A549 (cell line): Measurements from ENCODE around the gene CCR2. TPM values are rescaled to one million over a fixed set of nuclear protein-coding genes. Genes with fewer than 3 reads are reported as not detected.

Experiments
- ATAC-seq, 2 experiments: fragments of 200-7000 bp in 1 of 2; fragments of >200 bp in 1 of 2; cut with Nextera tagmentation in 1 of 2; cut with Tn5 transposase in 1 of 2; 3 replicates each; pipeline versions ENCODE4 v1.8.0 to v1.9.1; 2018 to 2020; ENCODE audit warnings: mild to moderate bottlenecking in 1 of 2, moderate library complexity in 1 of 2
- CTCF ChIA-PET: fragments of 300-600 bp; sonication (Branson Sonifier 250); formaldehyde crosslinking; extraction: SDS; loops from one replicate; lab custom pipeline; 2021; ENCODE audit warnings: antibody characterized with exemption, inconsistent platforms; lab: Yijun Ruan, JAX
- POLR2A ChIA-PET: fragments of 350-600 bp; formaldehyde crosslinking; extraction: SDS; loops from one replicate; lab custom pipeline; 2021; ENCODE audit warnings: antibody characterized with exemption, inconsistent platforms; lab: Yijun Ruan, JAX
- DNase-seq, 2 experiments: peaks; one replicate each; pipeline versions ENCODE4 v3.0.0 to v3.0.0-alpha.2; 2011 to 2016; ENCODE audit warnings: low read depth in 1 of 2, low spot score in 1 of 2
- FAIRE-seq: peaks from 2 replicates; lab custom pipeline; 2011; peaks lifted over from hg19 to GRCh38; lab: Jason Lieb, UNC
- H3K27ac ChIP-seq, 2 experiments: fragments of >200 bp; sonication (Bioruptor Twin); formaldehyde crosslinking; 3 replicates each; pipeline ENCODE4 v1.5.1; 2016 to 2017
- H3K4me1 ChIP-seq: fragments of >200 bp; sonication (Bioruptor Twin); formaldehyde crosslinking; 3 replicates; pipeline ENCODE4 v1.6.1; 2016
- H3K4me2 ChIP-seq: fragments of >200 bp; sonication (Bioruptor Twin); formaldehyde crosslinking; 3 replicates; pipeline ENCODE4 v1.6.1; 2016
- H3K4me3 ChIP-seq: fragments of >200 bp; sonication (Bioruptor Twin); formaldehyde crosslinking; 3 replicates; pipeline ENCODE4 v1.5.1; 2016
- H3K9me3 ChIP-seq: fragments of >200 bp; sonication (Bioruptor Twin); formaldehyde crosslinking; 3 replicates; pipeline ENCODE4 v1.6.1; 2016
- CBX2 ChIP-seq: fragments of 200-600 bp; sonication (generic); IDR thresholded peaks from 2 replicates; pipeline ENCODE4 v1.6.1; 2016; ENCODE audit warnings: low read depth, mild to moderate bottlenecking, borderline replicate concordance
- CHD4 ChIP-seq: fragments of 200-600 bp; sonication (generic); IDR thresholded peaks from 2 replicates; pipeline ENCODE4 v1.6.1; 2016; ENCODE audit warnings: antibody characterized with exemption, mild to moderate bottlenecking, borderline replicate concordance
- CTCF ChIP-seq: fragments of >200 bp; sonication (Bioruptor Twin); formaldehyde crosslinking; IDR thresholded peaks from 3 replicates; pipeline ENCODE4 v1.5.1; 2016
- EP300 ChIP-seq, 2 experiments: fragments of >200 bp; sonication (Bioruptor Twin); formaldehyde crosslinking; IDR thresholded peaks; 2 replicates in 1 of 2; 3 replicates in 1 of 2; pipeline ENCODE4 v1.6.1; 2016 to 2017
- FOSL2 ChIP-seq, 2 experiments: fragments of 450-650 bp in 1 of 2; fragments of >200 bp in 1 of 2; sonication (Bioruptor Twin) in 1 of 2; formaldehyde crosslinking; IDR thresholded peaks; 2 replicates each; pipeline versions ENCODE4 v1.5.0 to v1.6.1; 2016 to 2020; ENCODE audit warnings: mild to moderate bottlenecking in 1 of 2, moderate library complexity in 1 of 2
- HDAC2 ChIP-seq: fragments of 200-600 bp; sonication (generic); IDR thresholded peaks from 2 replicates; pipeline ENCODE4 v1.6.1; 2016
- JUNB ChIP-seq: fragments of >200 bp; sonication (Bioruptor Twin); formaldehyde crosslinking; IDR thresholded peaks from 2 replicates; pipeline ENCODE4 v1.6.1; 2016
- MAFK ChIP-seq: fragments of 450-650 bp; IDR thresholded peaks from 2 replicates; pipeline ENCODE4 v1.6.1; 2014; ENCODE audit not compliant: partially characterized antibody
- MYC ChIP-seq: IDR thresholded peaks from 2 replicates; pipeline ENCODE4 v1.6.1; 2012; ENCODE audit warnings: mild to moderate bottlenecking, inconsistent platforms, low read length, improper control_type of control experiment, borderline replicate concordance
- NR3C1 ChIP-seq: fragments of >200 bp; sonication (Bioruptor Twin); formaldehyde crosslinking; IDR thresholded peaks from 3 replicates; pipeline ENCODE4 v1.6.1; 2017
- RAD21 ChIP-seq, 2 experiments: fragments of >200 bp in 1 of 2; sonication (Bioruptor Twin) in 1 of 2; formaldehyde crosslinking in 1 of 2; IDR thresholded peaks in 1 of 2; conservative IDR thresholded peaks in 1 of 2; 2 replicates in 1 of 2; 3 replicates in 1 of 2; pipeline ENCODE4 v1.6.1; 2012 to 2018; ENCODE audit warnings: inconsistent platforms in 1 of 2
- SMC3 ChIP-seq: fragments of >200 bp; sonication (Bioruptor Twin); formaldehyde crosslinking; IDR thresholded peaks from 3 replicates; pipeline ENCODE4 v1.6.1; 2018; ENCODE audit warnings: inconsistent platforms
- TFCP2L1 ChIP-seq: fragments of 250-450 bp; sonication (Bioruptor Pico); IDR thresholded peaks from 2 replicates; pipeline ENCODE4 v1.5.0; 2021; ENCODE audit warnings: mild to moderate bottlenecking
- USF2 ChIP-seq: fragments of 450-650 bp; IDR thresholded peaks from 2 replicates; pipeline ENCODE4 v1.6.1; 2014; ENCODE audit warnings: antibody characterized with exemption
- ZNF302 ChIP-seq: fragments of 250-450 bp; sonication (Bioruptor Pico); IDR thresholded peaks from 2 replicates; pipeline ENCODE4 v1.9.0; 2021; ENCODE audit warnings: inconsistent platforms, mild to moderate bottlenecking, moderate library complexity
- WGBS: methylation state at CpG from one replicate; pipeline ENCODE4 v1.1.6; 2017; ENCODE audit errors: missing lambda C conversion rate; 5-methylcytosine and 5-hydroxymethylcytosine counted together
- polyA plus RNA-seq, 4 experiments: library from polyadenylated mRNA; depleted of rRNA in 3 of 4; stranded (reverse); fragments of >200 nt; fragmentation: RNase III in 1 of 4; extraction: RNeasy Plus Mini Kit Qiagen cat#74134 plus additional on column Dnase treatment in 1 of 4; gene quantifications; 2 replicates in 3 of 4; 3 replicates in 1 of 4; pipeline ENCODE4 v1.2.3, GENCODE V29; 2011 to 2017
- TF ChIP-seq, protein P1 (sequence below): IDR thresholded peaks from 2 replicates; pipeline ENCODE4 v1.6.1; 2012
- TF ChIP-seq, protein P2 (sequence below): fragments of >200 bp; sonication (Bioruptor Twin); formaldehyde crosslinking; IDR thresholded peaks from 2 replicates; pipeline ENCODE4 v1.6.1; 2016

Gene CCR2
- polyA plus RNA-seq, 2 of the 4 experiments (the other 2 are of a cell fraction): not detected

- FAIRE-seq (no peak), ATAC-seq (peak; percentile 47 to 54; a peak in 1 of 6 replicates), DNase-seq (no peak)
- Histone ChIP-seq H3K27ac (no peak overlapping the region), H3K4me3 (no peak overlapping the region), H3K4me1 (no peaks in the 10 kb centered on the region), H3K9me3 (no peaks in the 10 kb centered on the region), H3K4me2 (no peak overlapping the region)
- TF ChIP-seq MYC (no peak), CTCF (peak; percentile 17; the same call in 1 of the 3 replicates), ZNF302 (CRISPR knock-in tag) (no peak), RAD21 (conservative IDR thresholded peaks at IDR 0.05 in 1 of 2, IDR thresholded peaks at IDR 0.05 in 1 of 2) (peak; percentile 22 to 42; a peak in 3 of 5 replicates), SMC3 (0 out of 3 replicates have a peak, but pooled peaks have one; percentile 10)
- WGBS: 35% methylated on average over 9 of the region's 9 CpGs
- POLR2A ChIA-PET: no interaction called here
- CTCF ChIA-PET: interaction anchor here (1.0 to 1.7 kb wide), 3 partner anchors 13 to 294 kb away, joined by 3 read pairs; no protein-coding TSS in a partner anchor
Observed at GRCh38 chr3:46372492-46373359, 18.8 kb downstream of the CCR2 start.

DNA sequence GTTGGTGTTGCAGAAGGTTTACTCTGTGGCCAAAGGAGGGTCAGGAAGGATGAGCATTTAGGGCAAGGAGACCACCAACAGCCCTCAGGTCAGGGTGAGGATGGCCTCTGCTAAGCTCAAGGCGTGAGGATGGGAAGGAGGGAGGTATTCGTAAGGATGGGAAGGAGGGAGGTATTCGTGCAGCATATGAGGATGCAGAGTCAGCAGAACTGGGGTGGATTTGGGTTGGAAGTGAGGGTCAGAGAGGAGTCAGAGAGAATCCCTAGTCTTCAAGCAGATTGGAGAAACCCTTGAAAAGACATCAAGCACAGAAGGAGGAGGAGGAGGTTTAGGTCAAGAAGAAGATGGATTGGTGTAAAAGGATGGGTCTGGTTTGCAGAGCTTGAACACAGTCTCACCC, 20.8 kb downstream of the CCR2 start:
- H3K9me3 ChIP-seq: no peaks in the 10 kb centered on the region
- POLR2A ChIA-PET: no interaction called here
- 26% methylated on average over 3 of the region's 3 CpGs for WGBS
- no peaks in the 10 kb centered on the region for H3K4me1 ChIP-seq
- no peak overlapping the region for H3K27ac ChIP-seq
- H3K4me3 ChIP-seq: no peak overlapping the region
- CTCF ChIA-PET: interaction anchor here (1.2 to 1.6 kb wide), 3 partner anchors 8 to 436 kb away, joined by 4 read pairs; no protein-coding TSS in a partner anchor
- DNase-seq (no peak), ATAC-seq (no peak), FAIRE-seq (no peak)
- TF ChIP-seq, protein P1, sequence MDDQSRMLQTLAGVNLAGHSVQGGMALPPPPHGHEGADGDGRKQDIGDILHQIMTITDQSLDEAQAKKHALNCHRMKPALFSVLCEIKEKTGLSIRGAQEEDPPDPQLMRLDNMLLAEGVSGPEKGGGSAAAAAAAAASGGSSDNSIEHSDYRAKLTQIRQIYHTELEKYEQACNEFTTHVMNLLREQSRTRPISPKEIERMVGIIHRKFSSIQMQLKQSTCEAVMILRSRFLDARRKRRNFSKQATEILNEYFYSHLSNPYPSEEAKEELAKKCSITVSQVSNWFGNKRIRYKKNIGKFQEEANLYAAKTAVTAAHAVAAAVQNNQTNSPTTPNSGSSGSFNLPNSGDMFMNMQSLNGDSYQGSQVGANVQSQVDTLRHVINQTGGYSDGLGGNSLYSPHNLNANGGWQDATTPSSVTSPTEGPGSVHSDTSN: no peak
- peak; percentile 64 for TF ChIP-seq MAFK
- no peak overlapping the region for H3K4me2 ChIP-seq

GRCh38 chr3:46375218-46375617, 21.3 kb downstream of the CCR2 start:
- FAIRE-seq: no peak
- Histone ChIP-seq H3K4me2 (no peak overlapping the region), H3K4me1 (no peaks in the 10 kb centered on the region), H3K4me3 (no peak overlapping the region), H3K27ac (no peak overlapping the region), H3K9me3 (no peaks in the 10 kb centered on the region)
- ChIA-PET CTCF (interaction anchor here (1.5 to 1.6 kb wide), 2 partner anchors 68 to 437 kb away, joined by 4 read pairs; no protein-coding TSS in a partner anchor), POLR2A (no interaction called here)
- TF ChIP-seq JUNB (no peak), CBX2 (no peak), TFCP2L1 (no peak), CHD4 (no peak), FOSL2 (IDR thresholded peaks at IDR 0.05) (no peak), FOSL2 (CRISPR knock-in tag; IDR thresholded peaks at IDR 0.05) (no peak), USF2 (no peak), HDAC2 (no peak), NR3C1 (no peak), EP300 (IDR thresholded peaks at IDR 0.05) (no peak)
- TF ChIP-seq, protein P2, sequence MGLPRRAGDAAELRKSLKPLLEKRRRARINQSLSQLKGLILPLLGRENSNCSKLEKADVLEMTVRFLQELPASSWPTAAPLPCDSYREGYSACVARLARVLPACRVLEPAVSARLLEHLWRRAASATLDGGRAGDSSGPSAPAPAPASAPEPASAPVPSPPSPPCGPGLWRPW: no peak
- no peak for DNase-seq
- WGBS: 19% methylated on average over 2 of the region's 2 CpGs
- ATAC-seq: no peak
